Right lobe of liver (tissue), 6 donors: ENCODE data around the gene SLC32A1. TPM values are rescaled to one million over a fixed set of nuclear protein-coding genes. Genes with fewer than 3 reads are reported as not detected.

Experiments used
- ATAC-seq, 4 donors: fragments of 200-7000 bp; cut with Tn5 transposase; one replicate each; pipeline ENCODE4 v1.9.1; 2020; ENCODE audit warnings: mild to moderate bottlenecking in 4 of 4, moderate library complexity in 4 of 4
- DNase-seq, 3 donors: peaks; one replicate each; pipeline ENCODE4 v3.0.0-alpha.2; 2020
- H3K27ac ChIP-seq, 3 donors: fragments of 200-600 bp; one replicate each; pipeline ENCODE4 v1.8.0; 2022
- H3K27me3 ChIP-seq, 2 donors: fragments of 200-600 bp; one replicate each; pipeline ENCODE4 v1.8.0; 2022
- H3K36me3 ChIP-seq, 4 donors: fragments of 200-600 bp; sonication (generic) in 1 of 4; one replicate each; pipeline versions ENCODE4 v1.5.1 to v1.8.0; 2017 to 2022; ENCODE audit warnings: control low read depth in 1 of 4
- H3K4me1 ChIP-seq, 4 donors: fragments of 200-600 bp; sonication (generic) in 1 of 4; one replicate each; pipeline versions ENCODE4 v1.5.1 to v1.8.0; 2017 to 2022; ENCODE audit warnings: control low read depth in 1 of 4
- H3K4me3 ChIP-seq, 3 donors: fragments of 200-600 bp; one replicate each; pipeline ENCODE4 v1.8.0; 2022
- H3K9me3 ChIP-seq, 4 donors: fragments of 200-600 bp; sonication (generic) in 1 of 4; one replicate each; pipeline versions ENCODE4 v1.5.1 to v1.8.0; 2017 to 2022; ENCODE audit warnings: control low read depth in 1 of 4
- CTCF ChIP-seq, 4 donors: fragments of 200-600 bp in 3 of 4; fragments of 450-650 bp in 1 of 4; IDR thresholded peaks; one replicate each; pipeline versions ENCODE4 v1.5.1 to v1.8.0; 2016 to 2022; ENCODE audit warnings: antibody characterized with exemption in 4 of 4, mild to moderate bottlenecking in 2 of 4
- POLR2A ChIP-seq: fragments of 450-650 bp; IDR thresholded peaks from one replicate; pipeline ENCODE4 v1.6.1; 2017; ENCODE audit warnings: antibody characterized with exemption, mild to moderate bottlenecking
- WGBS: methylation state at CpG from one replicate; pipeline ENCODE4 v1.1.6; 2018; ENCODE audit warnings: low coverage, low lambda C conversion rate; ENCODE audit not compliant: insufficient coverage; ENCODE audit errors: missing lambda C conversion rate; 5-methylcytosine and 5-hydroxymethylcytosine counted together
- intact Hi-C, 2 donors: fragments of 100-400 bp; cut with DNase I; formaldehyde crosslinking; loops; one replicate each; pipeline versions ENCODE4 v1.11.2 to v1.14.1; 2022
- total RNA-seq, 6 experiments: library from RNA; depleted of rRNA in 2 of 6; stranded (reverse); fragments of >200 nt in 2 of 6; fragmentation: NEBNext Ultra II Directional in 3 of 6; extraction: Animal tissue kit (Norgen Biotek cat#: 25700) in 3 of 6; gene quantifications; one replicate each; pipeline versions ENCODE4 v1.1.0 to v1.2.4, GENCODE V29; 2016 to 2023
- donor health status: DM: no; HTN: yes; CAD: no.
- donor health status: DM: no; HTN: no; CAD: no.
- donor health status: DM: no; HTN: no; CAD: no.
- donor health status: DM: no; HTN: yes; CAD: no.
- donor health status: DM: no; HTN: yes; CAD: no.

SLC32A1 gene
- total RNA-seq, 6 experiments from 2014 or later: not detected

- 39% methylated on average over 3 of the region's 6 CpGs for WGBS
Measured at GRCh38 chr20:38714308-38714707, 10.0 kb upstream of the SLC32A1 start.

GRCh38 chr20:38715646-38716045, 8.6 kb upstream of the SLC32A1 start:
- DNase-seq (no peak), ATAC-seq (no peak)
- WGBS: 47% methylated on average over 7 of the region's 10 CpGs
- TF ChIP-seq POLR2A (no peak), CTCF (IDR thresholded peaks at IDR 0.05) (no peak)
- intact Hi-C loops: no loop called here
- Histone ChIP-seq H3K36me3 (no peaks in the 10 kb centered on the region), H3K9me3 (no peaks in the 10 kb centered on the region), H3K27ac (no peak overlapping the region), H3K4me3 (no peak overlapping the region), H3K27me3 (no peaks in the 10 kb centered on the region), H3K4me1 (no peaks in the 10 kb centered on the region)

More at GRCh38 chr20:38714308-38714707, 10.0 kb upstream of the SLC32A1 start:
- no peaks in the 10 kb centered on the region for H3K27me3 ChIP-seq
- TF ChIP-seq POLR2A (no peak), CTCF (IDR thresholded peaks at IDR 0.05) (no peak)
- DNase-seq: no peak
- no peaks in the 10 kb centered on the region for H3K36me3 ChIP-seq
- no peak overlapping the region for H3K4me3 ChIP-seq
- intact Hi-C loops: no loop called here
- no peaks in the 10 kb centered on the region for H3K4me1 ChIP-seq
- no peak overlapping the region for H3K27ac ChIP-seq
- ATAC-seq: no peak
- no peaks in the 10 kb centered on the region for H3K9me3 ChIP-seq

- intact Hi-C loops: no loop called here
- TF ChIP-seq CTCF (IDR thresholded peaks at IDR 0.05) (no peak), POLR2A (no peak)
- Histone ChIP-seq H3K4me1 (no peaks in the 10 kb centered on the region), H3K4me3 (no peak overlapping the region), H3K27ac (no peak overlapping the region), H3K9me3 (no peaks in the 10 kb centered on the region), H3K36me3 (no peaks in the 10 kb centered on the region), H3K27me3 (peaks cover 7 to 25% of the 10 kb centered on the region in 2 donors)
- no peak for DNase-seq
- 2% methylated on average over 7 of the region's 7 CpGs for WGBS
- ATAC-seq: no peak
Measured at GRCh38 chr20:38722683-38723016, 1.6 kb upstream of the SLC32A1 start.

- peaks cover 7 to 25% of the 10 kb centered on the region in 2 donors for H3K27me3 ChIP-seq
- intact Hi-C loops: no loop called here
- H3K36me3 ChIP-seq: no peaks in the 10 kb centered on the region
- no peak overlapping the region for H3K4me3 ChIP-seq
- DNase-seq (no peak), ATAC-seq (no peak)
- H3K9me3 ChIP-seq: no peaks in the 10 kb centered on the region
- WGBS: 10% methylated on average over 13 of the region's 56 CpGs
- no peaks in the 10 kb centered on the region for H3K4me1 ChIP-seq
- H3K27ac ChIP-seq: no peak overlapping the region
- TF ChIP-seq POLR2A: no peak
- no peak for TF ChIP-seq CTCF (IDR thresholded peaks at IDR 0.05)
Measured at GRCh38 chr20:38723017-38723847, 1.1 kb upstream of the SLC32A1 start.
